HG02588 (cell line): Measurements from ENCODE around the gene TMEM128.
"Not testable (repeated sequence)": the region's sequence is repeated elsewhere in the genome, so short reads cannot be mapped to it uniquely, and the experiment has no call there.

ENCODE experiments used
- ATAC-seq: cut with Tn5 transposase; IDR thresholded peaks from one replicate; pipeline ENCODE4 v1.9.1; 2021; ENCODE audit warnings: mild to moderate bottlenecking, moderate library complexity; ENCODE audit not compliant: unreplicated experiment

TMEM128 gene

GRCh38 chr4:4200624-4201023, 47.4 kb downstream of the TMEM128 start:
- no peak for ATAC-seq

GRCh38 chr4:4195354-4195753, 52.7 kb downstream of the TMEM128 start:
- ATAC-seq, result no peak

GRCh38 chr4:4188557-4188956, 59.5 kb downstream of the TMEM128 start:
- not testable (repeated sequence) for ATAC-seq
